ENCODE results near the gene RNF222.
"Not testable (repeated sequence)": the region's sequence is repeated elsewhere in the genome, so short reads cannot be mapped to it uniquely, and the experiment has no call there.

Gene RNF222

DNA sequence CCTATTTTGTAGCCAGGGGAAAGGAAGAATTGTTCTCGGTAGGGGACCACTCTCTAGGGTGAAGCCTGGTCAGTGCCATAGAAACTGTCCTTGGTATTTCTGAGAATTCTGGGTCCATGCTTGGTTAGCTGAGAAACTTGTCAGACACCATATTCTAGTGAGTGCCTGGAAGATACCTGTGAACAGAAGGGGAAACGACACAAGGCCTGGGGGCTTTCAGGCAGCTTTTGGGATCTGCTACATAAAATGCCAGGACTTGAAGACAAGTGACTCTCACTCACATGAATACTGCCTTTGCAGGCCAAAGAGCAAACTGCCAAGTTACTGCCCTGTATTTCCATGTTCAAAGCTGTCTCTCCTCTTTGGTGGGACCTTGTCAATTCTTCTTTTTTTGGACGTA is 39.7 kb downstream of the RNF222 start (continued):
- TF ChIP-seq, protein P1, sequence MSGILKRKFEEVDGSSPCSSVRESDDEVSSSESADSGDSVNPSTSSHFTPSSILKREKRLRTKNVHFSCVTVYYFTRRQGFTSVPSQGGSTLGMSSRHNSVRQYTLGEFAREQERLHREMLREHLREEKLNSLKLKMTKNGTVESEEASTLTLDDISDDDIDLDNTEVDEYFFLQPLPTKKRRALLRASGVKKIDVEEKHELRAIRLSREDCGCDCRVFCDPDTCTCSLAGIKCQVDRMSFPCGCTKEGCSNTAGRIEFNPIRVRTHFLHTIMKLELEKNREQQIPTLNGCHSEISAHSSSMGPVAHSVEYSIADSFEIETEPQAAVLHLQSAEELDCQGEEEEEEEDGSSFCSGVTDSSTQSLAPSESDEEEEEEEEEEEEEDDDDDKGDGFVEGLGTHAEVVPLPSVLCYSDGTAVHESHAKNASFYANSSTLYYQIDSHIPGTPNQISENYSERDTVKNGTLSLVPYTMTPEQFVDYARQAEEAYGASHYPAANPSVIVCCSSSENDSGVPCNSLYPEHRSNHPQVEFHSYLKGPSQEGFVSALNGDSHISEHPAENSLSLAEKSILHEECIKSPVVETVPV (CRISPR knock-in tag; IDR thresholded peaks at IDR 0.05), result no peak

DNA sequence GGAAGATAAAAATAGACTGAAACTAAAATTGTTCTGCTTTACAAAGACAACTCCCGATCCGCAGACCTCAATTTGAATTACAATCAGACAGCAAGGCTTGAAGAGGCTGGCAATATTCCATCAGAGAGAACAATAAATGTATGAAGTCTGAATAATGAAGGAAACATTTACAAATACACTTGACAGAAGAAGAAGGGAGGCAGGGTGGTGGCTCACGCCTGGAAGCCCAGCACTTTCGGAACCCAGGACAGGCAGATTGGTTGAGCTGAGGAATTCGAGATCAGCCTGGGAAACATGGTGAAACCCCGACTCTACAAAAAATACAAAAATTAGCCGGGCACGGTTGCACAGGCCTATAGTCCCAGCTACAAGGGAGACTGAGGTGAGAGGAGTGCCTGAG is 43.4 kb downstream of the RNF222 start:
- ATAC-seq, result no peak
- no peak for TF ChIP-seq ZNF70 (CRISPR knock-in tag; IDR thresholded peaks at IDR 0.05)

DNA sequence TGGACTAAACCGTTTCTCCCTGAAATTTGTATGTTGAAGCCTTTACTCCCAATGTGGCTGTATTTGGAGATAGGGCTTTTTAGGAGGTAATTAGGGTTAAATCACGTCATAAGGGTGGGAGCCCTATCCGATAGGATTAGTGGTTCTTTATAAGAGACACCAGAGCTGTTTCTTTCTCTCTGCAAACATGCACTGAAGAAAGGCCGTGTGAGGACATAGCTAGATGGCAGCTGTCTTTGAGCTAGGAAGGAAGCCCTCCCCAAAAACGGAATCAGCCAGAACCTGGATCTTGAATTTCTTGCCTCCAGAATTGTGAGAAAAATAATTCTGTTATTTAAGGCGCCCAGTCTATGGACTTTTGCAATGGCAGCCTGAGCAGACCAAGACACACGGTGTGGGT is 43.9 kb downstream of the RNF222 start:
- TF ChIP-seq ARNTL (CRISPR knock-in tag; IDR thresholded peaks at IDR 0.05; ENCODE audit: borderline replicate concordance, low read depth) (no peak), SNAI2 (CRISPR knock-in tag; IDR thresholded peaks at IDR 0.05) (no peak), BACH2 (CRISPR knock-in tag; IDR thresholded peaks at IDR 0.05; ENCODE audit: borderline replicate concordance) (no peak)
- TF ChIP-seq, protein P2, sequence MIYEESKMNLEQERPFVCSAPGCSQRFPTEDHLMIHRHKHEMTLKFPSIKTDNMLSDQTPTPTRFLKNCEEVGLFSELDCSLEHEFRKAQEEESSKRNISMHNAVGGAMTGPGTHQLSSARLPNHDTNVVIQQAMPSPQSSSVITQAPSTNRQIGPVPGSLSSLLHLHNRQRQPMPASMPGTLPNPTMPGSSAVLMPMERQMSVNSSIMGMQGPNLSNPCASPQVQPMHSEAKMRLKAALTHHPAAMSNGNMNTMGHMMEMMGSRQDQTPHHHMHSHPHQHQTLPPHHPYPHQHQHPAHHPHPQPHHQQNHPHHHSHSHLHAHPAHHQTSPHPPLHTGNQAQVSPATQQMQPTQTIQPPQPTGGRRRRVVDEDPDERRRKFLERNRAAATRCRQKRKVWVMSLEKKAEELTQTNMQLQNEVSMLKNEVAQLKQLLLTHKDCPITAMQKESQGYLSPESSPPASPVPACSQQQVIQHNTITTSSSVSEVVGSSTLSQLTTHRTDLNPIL (CRISPR knock-in tag; IDR thresholded peaks at IDR 0.05; ENCODE audit: low read depth), result no peak
- TF ChIP-seq, protein P3, sequence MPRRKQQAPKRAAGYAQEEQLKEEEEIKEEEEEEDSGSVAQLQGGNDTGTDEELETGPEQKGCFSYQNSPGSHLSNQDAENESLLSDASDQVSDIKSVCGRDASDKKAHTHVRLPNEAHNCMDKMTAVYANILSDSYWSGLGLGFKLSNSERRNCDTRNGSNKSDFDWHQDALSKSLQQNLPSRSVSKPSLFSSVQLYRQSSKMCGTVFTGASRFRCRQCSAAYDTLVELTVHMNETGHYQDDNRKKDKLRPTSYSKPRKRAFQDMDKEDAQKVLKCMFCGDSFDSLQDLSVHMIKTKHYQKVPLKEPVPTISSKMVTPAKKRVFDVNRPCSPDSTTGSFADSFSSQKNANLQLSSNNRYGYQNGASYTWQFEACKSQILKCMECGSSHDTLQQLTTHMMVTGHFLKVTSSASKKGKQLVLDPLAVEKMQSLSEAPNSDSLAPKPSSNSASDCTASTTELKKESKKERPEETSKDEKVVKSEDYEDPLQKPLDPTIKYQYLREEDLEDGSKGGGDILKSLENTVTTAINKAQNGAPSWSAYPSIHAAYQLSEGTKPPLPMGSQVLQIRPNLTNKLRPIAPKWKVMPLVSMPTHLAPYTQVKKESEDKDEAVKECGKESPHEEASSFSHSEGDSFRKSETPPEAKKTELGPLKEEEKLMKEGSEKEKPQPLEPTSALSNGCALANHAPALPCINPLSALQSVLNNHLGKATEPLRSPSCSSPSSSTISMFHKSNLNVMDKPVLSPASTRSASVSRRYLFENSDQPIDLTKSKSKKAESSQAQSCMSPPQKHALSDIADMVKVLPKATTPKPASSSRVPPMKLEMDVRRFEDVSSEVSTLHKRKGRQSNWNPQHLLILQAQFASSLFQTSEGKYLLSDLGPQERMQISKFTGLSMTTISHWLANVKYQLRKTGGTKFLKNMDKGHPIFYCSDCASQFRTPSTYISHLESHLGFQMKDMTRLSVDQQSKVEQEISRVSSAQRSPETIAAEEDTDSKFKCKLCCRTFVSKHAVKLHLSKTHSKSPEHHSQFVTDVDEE (CRISPR knock-in tag; IDR thresholded peaks at IDR 0.05), result no peak
- TF ChIP-seq, protein P4, sequence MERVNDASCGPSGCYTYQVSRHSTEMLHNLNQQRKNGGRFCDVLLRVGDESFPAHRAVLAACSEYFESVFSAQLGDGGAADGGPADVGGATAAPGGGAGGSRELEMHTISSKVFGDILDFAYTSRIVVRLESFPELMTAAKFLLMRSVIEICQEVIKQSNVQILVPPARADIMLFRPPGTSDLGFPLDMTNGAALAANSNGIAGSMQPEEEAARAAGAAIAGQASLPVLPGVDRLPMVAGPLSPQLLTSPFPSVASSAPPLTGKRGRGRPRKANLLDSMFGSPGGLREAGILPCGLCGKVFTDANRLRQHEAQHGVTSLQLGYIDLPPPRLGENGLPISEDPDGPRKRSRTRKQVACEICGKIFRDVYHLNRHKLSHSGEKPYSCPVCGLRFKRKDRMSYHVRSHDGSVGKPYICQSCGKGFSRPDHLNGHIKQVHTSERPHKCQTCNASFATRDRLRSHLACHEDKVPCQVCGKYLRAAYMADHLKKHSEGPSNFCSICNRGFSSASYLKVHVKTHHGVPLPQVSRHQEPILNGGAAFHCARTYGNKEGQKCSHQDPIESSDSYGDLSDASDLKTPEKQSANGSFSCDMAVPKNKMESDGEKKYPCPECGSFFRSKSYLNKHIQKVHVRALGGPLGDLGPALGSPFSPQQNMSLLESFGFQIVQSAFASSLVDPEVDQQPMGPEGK (CRISPR knock-in tag; IDR thresholded peaks at IDR 0.05; ENCODE audit: borderline replicate concordance), result no peak
- no peak for ATAC-seq

DNA sequence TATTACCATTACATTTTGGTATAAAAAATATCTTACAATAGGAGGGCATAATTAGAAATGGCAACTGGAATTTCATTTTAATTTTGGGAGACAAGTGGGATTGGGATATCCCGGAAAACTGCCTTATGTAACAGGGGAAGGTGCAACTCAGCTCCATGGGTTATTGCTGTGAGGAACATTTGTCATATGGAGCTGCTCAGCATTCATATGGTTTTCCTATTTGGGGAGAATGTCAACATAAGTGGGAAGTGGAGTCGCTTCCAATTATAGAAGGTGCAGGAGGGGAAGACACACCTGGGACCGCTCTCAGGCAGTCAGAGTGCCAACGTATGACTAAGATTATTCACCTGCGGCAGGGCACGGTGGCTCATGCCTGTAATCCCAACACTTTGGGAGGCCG is 47.3 kb downstream of the RNF222 start:
- no peak for ATAC-seq
- TF ChIP-seq ZNF8 (CRISPR knock-in tag; IDR thresholded peaks at IDR 0.05), result no peak
- TF ChIP-seq ZNF565 (CRISPR knock-in tag; conservative IDR thresholded peaks at IDR 0.05; ENCODE audit: low read depth), result no peak
- TF ChIP-seq, protein P1 (CRISPR knock-in tag; IDR thresholded peaks at IDR 0.05), result no peak
- TF ChIP-seq ESRRG (CRISPR knock-in tag; IDR thresholded peaks at IDR 0.05), result no peak
- TF ChIP-seq RARB (CRISPR knock-in tag; IDR thresholded peaks at IDR 0.05), result no peak
- TF ChIP-seq, protein P2 (CRISPR knock-in tag; IDR thresholded peaks at IDR 0.05; ENCODE audit: low read depth), result no peak
- no peak for TF ChIP-seq SNAI2 (CRISPR knock-in tag; IDR thresholded peaks at IDR 0.05)
- TF ChIP-seq GLIS3 (CRISPR knock-in tag; IDR thresholded peaks at IDR 0.05), result no peak
- TF ChIP-seq ZC3H10 (CRISPR knock-in tag; IDR thresholded peaks at IDR 0.05), result no peak
- no peak for TF ChIP-seq ZFP3 (CRISPR knock-in tag; IDR thresholded peaks at IDR 0.05)
- no peak for TF ChIP-seq BACH2 (CRISPR knock-in tag; IDR thresholded peaks at IDR 0.05; ENCODE audit: borderline replicate concordance)
- no peak for TF ChIP-seq TCF4 (CRISPR knock-in tag; IDR thresholded peaks at IDR 0.05; ENCODE audit: borderline replicate concordance)
- TF ChIP-seq, protein P3 (CRISPR knock-in tag; IDR thresholded peaks at IDR 0.05), result no peak
- no peak for TF ChIP-seq CSDC2 (CRISPR knock-in tag; IDR thresholded peaks at IDR 0.05)

DNA sequence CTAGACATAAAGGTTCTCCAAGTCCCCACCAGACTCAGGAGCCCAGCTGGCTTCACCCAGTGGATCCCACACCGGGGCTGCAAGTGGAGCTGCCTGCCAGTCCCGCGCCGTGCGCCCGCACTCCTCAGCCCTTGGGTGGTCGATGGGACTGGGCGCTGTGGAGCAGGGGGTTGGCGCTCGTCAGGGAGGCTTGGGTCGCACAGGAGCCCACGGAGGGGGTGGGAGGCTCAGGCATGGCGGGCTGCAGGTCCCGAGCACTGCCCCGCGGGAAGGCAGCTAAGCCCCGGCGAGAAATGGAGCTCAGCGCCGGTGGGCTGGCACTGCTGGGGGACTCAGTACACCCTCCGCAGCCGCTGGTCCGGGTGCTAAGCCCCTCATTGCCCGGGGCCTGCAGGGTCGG is 50.6 kb downstream of the RNF222 start:
- not testable (repeated sequence) for ATAC-seq

Measured in SK-N-SH treated with all-trans-retinoic acid at 6 μM for 48 hours (cell line).